ENCODE results near the gene C10orf88. TPM values are rescaled to one million over a fixed set of nuclear protein-coding genes. Genes with fewer than 3 reads are reported as not detected.
A peak's percentile ranks its signal among the peaks of the same experiment; 100 is the strongest.

The C10orf88 gene
- total and polyA plus RNA-seq, 2 of the 13 experiments (the other 11 are each of a cell fraction or from before 2014, with no cell fraction given) = 4.6 to 11.8 TPM

DNA sequence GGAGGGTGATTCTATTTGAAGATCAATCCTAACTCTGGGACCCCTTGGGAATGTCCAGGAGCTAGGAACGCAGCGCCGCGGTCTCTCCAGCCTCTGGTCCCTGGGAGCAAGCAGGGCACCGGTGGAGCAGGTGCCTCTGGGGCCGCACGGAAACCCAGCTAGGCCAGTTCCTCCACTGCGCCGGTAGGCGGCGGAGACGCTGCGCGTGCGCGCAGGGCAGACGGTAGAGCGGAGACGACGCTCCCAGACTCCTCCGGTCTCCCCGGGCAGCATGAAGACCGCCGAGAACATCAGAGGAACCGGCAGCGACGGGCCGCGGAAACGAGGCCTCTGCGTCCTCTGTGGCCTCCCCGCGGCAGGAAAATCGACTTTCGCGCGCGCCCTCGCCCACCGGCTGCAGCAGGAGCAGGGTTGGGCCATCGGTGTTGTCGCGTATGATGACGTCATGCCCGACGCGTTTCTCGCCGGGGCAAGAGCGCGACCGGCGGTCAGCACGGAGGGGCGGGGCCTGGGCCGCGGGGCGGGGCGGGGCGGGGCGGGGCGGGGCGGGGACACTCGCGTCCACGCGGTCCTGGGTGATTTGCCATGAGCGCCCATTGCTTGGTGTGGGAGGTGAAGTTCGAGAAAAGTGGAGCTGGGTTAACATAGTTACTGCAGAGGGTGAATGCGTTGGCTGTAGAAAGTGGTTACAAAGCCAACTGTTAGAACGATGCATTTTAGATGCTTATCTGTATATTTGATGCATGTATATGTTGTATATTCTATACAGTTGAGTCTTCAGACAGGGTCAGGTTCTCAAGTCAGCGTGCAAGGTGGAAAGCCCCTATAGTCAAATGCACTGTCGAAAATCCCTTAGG lies 26.4 kb upstream of the C10orf88 start, which contains the start of gene PSTK (continued):
- TF ChIP-seq ZNF773 (CRISPR knock-in tag; IDR thresholded peaks at IDR 0.05; ENCODE audit: borderline replicate concordance) = peak; percentile 50; the same call in 1 of the 2 replicates
- TF ChIP-seq, protein P1, sequence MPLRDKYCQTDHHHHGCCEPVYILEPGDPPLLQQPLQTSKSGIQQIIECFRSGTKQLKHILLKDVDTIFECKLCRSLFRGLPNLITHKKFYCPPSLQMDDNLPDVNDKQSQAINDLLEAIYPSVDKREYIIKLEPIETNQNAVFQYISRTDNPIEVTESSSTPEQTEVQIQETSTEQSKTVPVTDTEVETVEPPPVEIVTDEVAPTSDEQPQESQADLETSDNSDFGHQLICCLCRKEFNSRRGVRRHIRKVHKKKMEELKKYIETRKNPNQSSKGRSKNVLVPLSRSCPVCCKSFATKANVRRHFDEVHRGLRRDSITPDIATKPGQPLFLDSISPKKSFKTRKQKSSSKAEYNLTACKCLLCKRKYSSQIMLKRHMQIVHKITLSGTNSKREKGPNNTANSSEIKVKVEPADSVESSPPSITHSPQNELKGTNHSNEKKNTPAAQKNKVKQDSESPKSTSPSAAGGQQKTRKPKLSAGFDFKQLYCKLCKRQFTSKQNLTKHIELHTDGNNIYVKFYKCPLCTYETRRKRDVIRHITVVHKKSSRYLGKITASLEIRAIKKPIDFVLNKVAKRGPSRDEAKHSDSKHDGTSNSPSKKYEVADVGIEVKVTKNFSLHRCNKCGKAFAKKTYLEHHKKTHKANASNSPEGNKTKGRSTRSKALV (CRISPR knock-in tag; IDR thresholded peaks at IDR 0.05) = peak; percentile 43; the same call in 1 of the 2 replicates
- 0 out of 2 replicates have a peak, but pooled peaks have one; percentile 24 for TF ChIP-seq MIXL1 (CRISPR knock-in tag; IDR thresholded peaks at IDR 0.05)
- 0 out of 2 replicates have a peak, but pooled peaks have one; percentile 43 for TF ChIP-seq HNRNPL (IDR thresholded peaks at IDR 0.05; ENCODE audit: low read depth, low read length)
- TF ChIP-seq ONECUT2 (CRISPR knock-in tag; IDR thresholded peaks at IDR 0.05) = peak; percentile 52; the same call in 1 of the 2 replicates
- 0 out of 2 replicates have a peak, but pooled peaks have one; percentile 34 for TF ChIP-seq HIVEP1 (CRISPR knock-in tag; IDR thresholded peaks at IDR 0.05)
- no peak for TF ChIP-seq ZNF468 (CRISPR knock-in tag; IDR thresholded peaks at IDR 0.05)
- no peak for TF ChIP-seq ZNF616 (CRISPR knock-in tag; IDR thresholded peaks at IDR 0.05; ENCODE audit: low read depth)
- no peak for TF ChIP-seq ZNF597 (CRISPR knock-in tag; IDR thresholded peaks at IDR 0.05)
- peak; percentile 50; the same call in 1 of the 2 replicates for TF ChIP-seq ZNF160 (CRISPR knock-in tag; IDR thresholded peaks at IDR 0.05)
- peak; percentile 38; the same call in 1 of the 2 replicates for TF ChIP-seq NR1H2 (CRISPR knock-in tag; IDR thresholded peaks at IDR 0.05; ENCODE audit: borderline replicate concordance, low read depth)
- TF ChIP-seq, protein P2, sequence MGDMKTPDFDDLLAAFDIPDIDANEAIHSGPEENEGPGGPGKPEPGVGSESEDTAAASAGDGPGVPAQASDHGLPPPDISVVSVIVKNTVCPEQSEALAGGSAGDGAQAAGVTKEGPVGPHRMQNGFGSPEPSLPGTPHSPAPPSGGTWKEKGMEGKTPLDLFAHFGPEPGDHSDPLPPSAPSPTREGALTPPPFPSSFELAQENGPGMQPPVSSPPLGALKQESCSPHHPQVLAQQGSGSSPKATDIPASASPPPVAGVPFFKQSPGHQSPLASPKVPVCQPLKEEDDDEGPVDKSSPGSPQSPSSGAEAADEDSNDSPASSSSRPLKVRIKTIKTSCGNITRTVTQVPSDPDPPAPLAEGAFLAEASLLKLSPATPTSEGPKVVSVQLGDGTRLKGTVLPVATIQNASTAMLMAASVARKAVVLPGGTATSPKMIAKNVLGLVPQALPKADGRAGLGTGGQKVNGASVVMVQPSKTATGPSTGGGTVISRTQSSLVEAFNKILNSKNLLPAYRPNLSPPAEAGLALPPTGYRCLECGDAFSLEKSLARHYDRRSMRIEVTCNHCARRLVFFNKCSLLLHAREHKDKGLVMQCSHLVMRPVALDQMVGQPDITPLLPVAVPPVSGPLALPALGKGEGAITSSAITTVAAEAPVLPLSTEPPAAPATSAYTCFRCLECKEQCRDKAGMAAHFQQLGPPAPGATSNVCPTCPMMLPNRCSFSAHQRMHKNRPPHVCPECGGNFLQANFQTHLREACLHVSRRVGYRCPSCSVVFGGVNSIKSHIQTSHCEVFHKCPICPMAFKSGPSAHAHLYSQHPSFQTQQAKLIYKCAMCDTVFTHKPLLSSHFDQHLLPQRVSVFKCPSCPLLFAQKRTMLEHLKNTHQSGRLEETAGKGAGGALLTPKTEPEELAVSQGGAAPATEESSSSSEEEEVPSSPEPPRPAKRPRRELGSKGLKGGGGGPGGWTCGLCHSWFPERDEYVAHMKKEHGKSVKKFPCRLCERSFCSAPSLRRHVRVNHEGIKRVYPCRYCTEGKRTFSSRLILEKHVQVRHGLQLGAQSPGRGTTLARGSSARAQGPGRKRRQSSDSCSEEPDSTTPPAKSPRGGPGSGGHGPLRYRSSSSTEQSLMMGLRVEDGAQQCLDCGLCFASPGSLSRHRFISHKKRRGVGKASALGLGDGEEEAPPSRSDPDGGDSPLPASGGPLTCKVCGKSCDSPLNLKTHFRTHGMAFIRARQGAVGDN (CRISPR knock-in tag; IDR thresholded peaks at IDR 0.05) = peak; percentile 95
- 0 out of 2 replicates have a peak, but pooled peaks have one; percentile 56 for TF ChIP-seq POLR2AphosphoS2 (IDR thresholded peaks at IDR 0.05; ENCODE audit: low read depth, low read length)
- TF ChIP-seq ISL2 (CRISPR knock-in tag; IDR thresholded peaks at IDR 0.05) = peak; percentile 70
- TF ChIP-seq NR2F2 (IDR thresholded peaks at IDR 0.05; ENCODE audit: borderline replicate concordance, low read depth) = no peak
- peak; percentile 62; the same call in 1 of the 2 replicates for TF ChIP-seq ZNF792 (CRISPR knock-in tag; IDR thresholded peaks at IDR 0.05)
- TF ChIP-seq HMGXB3 (CRISPR knock-in tag; IDR thresholded peaks at IDR 0.05; ENCODE audit: borderline replicate concordance) = peak; percentile 35; the same call in 1 of the 2 replicates

Measured in HepG2 (cell line).